HL-60/S4 treated with retinoic acid at 250 ng/mL for 4 days and 3 days (cell line): ENCODE measurements around the gene KCNQ1.

Experiments
- in situ Hi-C: fragments of 300-500 bp; cut with MboI; formaldehyde crosslinking; loops from 2 replicates; pipeline ENCODE4 v1.7.0; 2022; ENCODE audit warnings: low sequenced_read_pairs

The KCNQ1 gene

GRCh38 chr11:2794046-2794967 is 349.5 kb downstream of the KCNQ1 start:
- in situ Hi-C loops = no loop called here

- in situ Hi-C loops = no loop called here
Observed at GRCh38 chr11:2794968-2795322, 350.1 kb downstream of the KCNQ1 start.

GRCh38 chr11:2795491-2795991 is 350.7 kb downstream of the KCNQ1 start:
- in situ Hi-C loops = no loop called here

- in situ Hi-C loops = no loop called here
Observed at GRCh38 chr11:2796091-2796490, 351.3 kb downstream of the KCNQ1 start.

- in situ Hi-C loops = no loop called here
Observed at GRCh38 chr11:2796508-2797113, 351.8 kb downstream of the KCNQ1 start.

GRCh38 chr11:2797121-2797711 is 352.4 kb downstream of the KCNQ1 start:
- in situ Hi-C loops = no loop called here

GRCh38 chr11:2797741-2798361 is 353.0 kb downstream of the KCNQ1 start:
- in situ Hi-C loops = no loop called here

- in situ Hi-C loops = no loop called here
Observed at GRCh38 chr11:2798951-2799761, 354.3 kb downstream of the KCNQ1 start.

- in situ Hi-C loops = no loop called here
Observed at GRCh38 chr11:2799881-2800654, 355.3 kb downstream of the KCNQ1 start.

- in situ Hi-C loops = no loop called here
Observed at GRCh38 chr11:2800655-2801531, 356.1 kb downstream of the KCNQ1 start.

GRCh38 chr11:2801711-2802388 is 357.0 kb downstream of the KCNQ1 start:
- in situ Hi-C loops = no loop called here

- in situ Hi-C loops = no loop called here
Observed at GRCh38 chr11:2802389-2803185, 357.8 kb downstream of the KCNQ1 start.

- in situ Hi-C loops = no loop called here
Observed at GRCh38 chr11:2803186-2804091, 358.6 kb downstream of the KCNQ1 start.

- in situ Hi-C loops = no loop called here
Observed at GRCh38 chr11:2804189-2804588, 359.4 kb downstream of the KCNQ1 start.

GRCh38 chr11:2804701-2805387 is 360.0 kb downstream of the KCNQ1 start:
- in situ Hi-C loops = no loop called here
